Liver (tissue), 9 donors: ENCODE results near the gene CDC42EP3. TPM values are rescaled to one million over a fixed set of nuclear protein-coding genes. Genes with fewer than 3 reads are reported as not detected.

Source experiments
- DNase-seq: peaks from one replicate; pipeline ENCODE4 v3.0.0-alpha.2; 2017; ENCODE audit warnings: low spot score
- H3K27ac ChIP-seq, 2 donors: one replicate each; pipeline ENCODE4 v1.7.0; 2013; ENCODE audit warnings: inconsistent platforms in 2 of 2, low read length in 2 of 2, control low read depth in 1 of 2, low read depth in 1 of 2, mild to moderate bottlenecking in 1 of 2
- H3K27me3 ChIP-seq, 4 donors: one replicate each; pipeline versions ENCODE4 v1.6.1 to v1.7.0; 2013; ENCODE audit warnings: low read length in 3 of 4, inconsistent platforms in 1 of 4, mild to moderate bottlenecking in 1 of 4, moderate library complexity in 1 of 4; ENCODE audit not compliant: control insufficient read depth in 4 of 4, insufficient read depth in 4 of 4
- H3K36me3 ChIP-seq, 4 donors: one replicate each; pipeline versions ENCODE4 v1.6.1 to v1.7.0; 2013; ENCODE audit warnings: low read length in 3 of 4, mild to moderate bottlenecking in 3 of 4, low read depth in 1 of 4, moderate library complexity in 1 of 4; ENCODE audit not compliant: control insufficient read depth in 4 of 4, insufficient read depth in 3 of 4
- H3K4me1 ChIP-seq, 4 donors: one replicate each; pipeline versions ENCODE4 v1.6.1 to v1.7.0; 2013; ENCODE audit warnings: low read length in 3 of 4, mild to moderate bottlenecking in 3 of 4, moderate library complexity in 1 of 4; ENCODE audit not compliant: control insufficient read depth in 4 of 4, insufficient read depth in 4 of 4
- H3K4me3 ChIP-seq, 3 donors: one replicate each; pipeline versions ENCODE4 v1.6.1 to v1.7.0; 2013; ENCODE audit warnings: low read length in 3 of 3, control low read depth in 1 of 3, low read depth in 1 of 3, mild to moderate bottlenecking in 1 of 3
- H3K9ac ChIP-seq, 2 donors: one replicate each; pipeline ENCODE4 v1.7.0; 2013; ENCODE audit warnings: low read length in 2 of 2, mild to moderate bottlenecking in 2 of 2, moderate library complexity in 2 of 2, control low read depth in 1 of 2, low read depth in 1 of 2
- H3K9me3 ChIP-seq, 4 donors: one replicate each; pipeline versions ENCODE4 v1.6.1 to v1.7.0; 2013; ENCODE audit warnings: low read length in 3 of 4; ENCODE audit not compliant: control insufficient read depth in 4 of 4
- CTCF ChIP-seq: fragments of 150-350 bp; IDR thresholded peaks from 2 replicates; pipeline ENCODE4 v1.5.1; 2017; ENCODE audit warnings: improper control_type of control experiment, low read depth, low read length; ENCODE audit not compliant: missing input control
- EGR1 ChIP-seq, 2 donors: IDR thresholded peaks; 2 replicates each; pipeline ENCODE4 v1.6.1; 2016 to 2018; ENCODE audit warnings: antibody characterized with exemption in 2 of 2, low read depth in 2 of 2
- FOXA1 ChIP-seq: IDR thresholded peaks from 2 replicates; pipeline ENCODE4 v1.6.1; 2016; ENCODE audit warnings: antibody characterized with exemption
- FOXA2 ChIP-seq: IDR thresholded peaks from 2 replicates; pipeline ENCODE4 v1.6.1; 2016; ENCODE audit warnings: antibody characterized with exemption
- GABPA ChIP-seq, 2 donors: IDR thresholded peaks in 1 of 2; conservative IDR thresholded peaks in 1 of 2; 2 replicates each; pipeline ENCODE4 v1.6.1; 2016; ENCODE audit warnings: antibody characterized with exemption in 2 of 2, mild to moderate bottlenecking in 1 of 2, moderate library complexity in 1 of 2
- HNF4A ChIP-seq, 2 donors: conservative IDR thresholded peaks; 2 replicates each; pipeline ENCODE4 v1.6.1; 2016; ENCODE audit warnings: antibody characterized with exemption in 2 of 2, mild to moderate bottlenecking in 2 of 2
- HNF4G ChIP-seq: IDR thresholded peaks from 2 replicates; pipeline ENCODE4 v1.6.1; 2016; ENCODE audit warnings: antibody characterized with exemption
- JUND ChIP-seq, 2 donors: IDR thresholded peaks; 2 replicates each; pipeline ENCODE4 v1.6.1; 2016; ENCODE audit warnings: antibody characterized with exemption in 2 of 2
- MAX ChIP-seq: IDR thresholded peaks from 2 replicates; pipeline ENCODE4 v1.6.1; 2016; ENCODE audit warnings: antibody characterized with exemption
- NR2F2 ChIP-seq: IDR thresholded peaks from 2 replicates; pipeline ENCODE4 v1.6.1; 2016; ENCODE audit warnings: antibody characterized with exemption
- RAD21 ChIP-seq, 2 donors: IDR thresholded peaks; 2 replicates each; pipeline ENCODE4 v1.6.1; 2016; ENCODE audit warnings: antibody characterized with exemption in 2 of 2, mild to moderate bottlenecking in 2 of 2
- RXRA ChIP-seq, 2 donors: IDR thresholded peaks; 2 replicates each; pipeline ENCODE4 v1.6.1; 2017 to 2018; ENCODE audit warnings: antibody characterized with exemption in 2 of 2, mild to moderate bottlenecking in 1 of 2
- SP1 ChIP-seq: IDR thresholded peaks from 2 replicates; pipeline ENCODE4 v1.6.1; 2018; ENCODE audit warnings: antibody characterized with exemption, mild to moderate bottlenecking
- TAF1 ChIP-seq: conservative IDR thresholded peaks from 2 replicates; pipeline ENCODE4 v1.6.1; 2016; ENCODE audit warnings: antibody characterized with exemption, mild to moderate bottlenecking
- YY1 ChIP-seq: IDR thresholded peaks from 2 replicates; pipeline ENCODE4 v1.6.1; 2016; ENCODE audit warnings: antibody characterized with exemption, mild to moderate bottlenecking
- WGBS: extraction: QIAGEN DNeasy Blood & Tissue Kit; methylation state at CpG from one replicate; pipeline ENCODE4 v1.1.7; 2013; 5-methylcytosine and 5-hydroxymethylcytosine counted together
- polyA plus RNA-seq, 2 donors: library from polyadenylated mRNA; stranded (reverse) in 1 of 2; unstranded in 1 of 2; fragments of 200-250 nt in 1 of 2; fragments of >200 nt in 1 of 2; fragmentation: Nextera tagmentation in 1 of 2; extraction: Ambion mirVana in 1 of 2; gene quantifications; one replicate each; pipeline versions ENCODE4 v1.2.1 to v1.2.3, GENCODE V29; 2013 to 2015
- total RNA-seq, 2 donors: library from RNA; depleted of rRNA; stranded (reverse); fragments of >200 nt; gene quantifications; one replicate each; pipeline ENCODE4 v1.2.3, GENCODE V29; 2014
- TF ChIP-seq, protein P1 (sequence below): IDR thresholded peaks from 2 replicates; pipeline ENCODE4 v1.6.1; 2016; ENCODE audit warnings: antibody characterized with exemption, mild to moderate bottlenecking
- TF ChIP-seq, protein P2 (sequence below): IDR thresholded peaks from 2 replicates; pipeline ENCODE4 v1.6.1; 2016; ENCODE audit warnings: antibody characterized with exemption
- donor health status: healthy.
- donor health status: healthy.
- donor health status: healthy.
- donor health status: healthy.
- donor health status: healthy.

CDC42EP3 gene
- total and polyA plus RNA-seq, 4 donors, result 2.5 to 4.1 (median 3.3) TPM

GRCh38 chr2:37637985-37638384 lies 33.5 kb downstream of the CDC42EP3 start:
- Histone ChIP-seq H3K4me1 (no peaks in the 10 kb centered on the region), H3K36me3 (no peaks in the 10 kb centered on the region), H3K9me3 (no peaks in the 10 kb centered on the region), H3K27me3 (no peaks in the 10 kb centered on the region), H3K9ac (no peak overlapping the region), H3K4me3 (no peak overlapping the region), H3K27ac (no peak overlapping the region)
- WGBS, result 91% methylated on average over 2 of the region's 2 CpGs
- TF ChIP-seq MAX (no peak), FOXA2 (no peak), YY1 (no peak), RXRA (IDR thresholded peaks at IDR 0.05) (no peak), SP1 (no peak), EGR1 (IDR thresholded peaks at IDR 0.05; ENCODE audit: low read depth in 2 of 2) (no peak), GABPA (IDR thresholded peaks at IDR 0.05 in 1 of 2, conservative IDR thresholded peaks at IDR 0.05 in 1 of 2) (no peak), JUND (IDR thresholded peaks at IDR 0.05) (no peak), HNF4G (no peak), HNF4A (conservative IDR thresholded peaks at IDR 0.05) (no peak), TAF1 (no peak), FOXA1 (no peak), NR2F2 (no peak), CTCF (no peak)
- TF ChIP-seq, protein P1, sequence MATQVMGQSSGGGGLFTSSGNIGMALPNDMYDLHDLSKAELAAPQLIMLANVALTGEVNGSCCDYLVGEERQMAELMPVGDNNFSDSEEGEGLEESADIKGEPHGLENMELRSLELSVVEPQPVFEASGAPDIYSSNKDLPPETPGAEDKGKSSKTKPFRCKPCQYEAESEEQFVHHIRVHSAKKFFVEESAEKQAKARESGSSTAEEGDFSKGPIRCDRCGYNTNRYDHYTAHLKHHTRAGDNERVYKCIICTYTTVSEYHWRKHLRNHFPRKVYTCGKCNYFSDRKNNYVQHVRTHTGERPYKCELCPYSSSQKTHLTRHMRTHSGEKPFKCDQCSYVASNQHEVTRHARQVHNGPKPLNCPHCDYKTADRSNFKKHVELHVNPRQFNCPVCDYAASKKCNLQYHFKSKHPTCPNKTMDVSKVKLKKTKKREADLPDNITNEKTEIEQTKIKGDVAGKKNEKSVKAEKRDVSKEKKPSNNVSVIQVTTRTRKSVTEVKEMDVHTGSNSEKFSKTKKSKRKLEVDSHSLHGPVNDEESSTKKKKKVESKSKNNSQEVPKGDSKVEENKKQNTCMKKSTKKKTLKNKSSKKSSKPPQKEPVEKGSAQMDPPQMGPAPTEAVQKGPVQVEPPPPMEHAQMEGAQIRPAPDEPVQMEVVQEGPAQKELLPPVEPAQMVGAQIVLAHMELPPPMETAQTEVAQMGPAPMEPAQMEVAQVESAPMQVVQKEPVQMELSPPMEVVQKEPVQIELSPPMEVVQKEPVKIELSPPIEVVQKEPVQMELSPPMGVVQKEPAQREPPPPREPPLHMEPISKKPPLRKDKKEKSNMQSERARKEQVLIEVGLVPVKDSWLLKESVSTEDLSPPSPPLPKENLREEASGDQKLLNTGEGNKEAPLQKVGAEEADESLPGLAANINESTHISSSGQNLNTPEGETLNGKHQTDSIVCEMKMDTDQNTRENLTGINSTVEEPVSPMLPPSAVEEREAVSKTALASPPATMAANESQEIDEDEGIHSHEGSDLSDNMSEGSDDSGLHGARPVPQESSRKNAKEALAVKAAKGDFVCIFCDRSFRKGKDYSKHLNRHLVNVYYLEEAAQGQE, result no peak
- TF ChIP-seq, protein P2, sequence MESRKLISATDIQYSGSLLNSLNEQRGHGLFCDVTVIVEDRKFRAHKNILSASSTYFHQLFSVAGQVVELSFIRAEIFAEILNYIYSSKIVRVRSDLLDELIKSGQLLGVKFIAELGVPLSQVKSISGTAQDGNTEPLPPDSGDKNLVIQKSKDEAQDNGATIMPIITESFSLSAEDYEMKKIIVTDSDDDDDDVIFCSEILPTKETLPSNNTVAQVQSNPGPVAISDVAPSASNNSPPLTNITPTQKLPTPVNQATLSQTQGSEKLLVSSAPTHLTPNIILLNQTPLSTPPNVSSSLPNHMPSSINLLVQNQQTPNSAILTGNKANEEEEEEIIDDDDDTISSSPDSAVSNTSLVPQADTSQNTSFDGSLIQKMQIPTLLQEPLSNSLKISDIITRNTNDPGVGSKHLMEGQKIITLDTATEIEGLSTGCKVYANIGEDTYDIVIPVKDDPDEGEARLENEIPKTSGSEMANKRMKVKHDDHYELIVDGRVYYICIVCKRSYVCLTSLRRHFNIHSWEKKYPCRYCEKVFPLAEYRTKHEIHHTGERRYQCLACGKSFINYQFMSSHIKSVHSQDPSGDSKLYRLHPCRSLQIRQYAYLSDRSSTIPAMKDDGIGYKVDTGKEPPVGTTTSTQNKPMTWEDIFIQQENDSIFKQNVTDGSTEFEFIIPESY, result no peak
- no peak for DNase-seq

DNA sequence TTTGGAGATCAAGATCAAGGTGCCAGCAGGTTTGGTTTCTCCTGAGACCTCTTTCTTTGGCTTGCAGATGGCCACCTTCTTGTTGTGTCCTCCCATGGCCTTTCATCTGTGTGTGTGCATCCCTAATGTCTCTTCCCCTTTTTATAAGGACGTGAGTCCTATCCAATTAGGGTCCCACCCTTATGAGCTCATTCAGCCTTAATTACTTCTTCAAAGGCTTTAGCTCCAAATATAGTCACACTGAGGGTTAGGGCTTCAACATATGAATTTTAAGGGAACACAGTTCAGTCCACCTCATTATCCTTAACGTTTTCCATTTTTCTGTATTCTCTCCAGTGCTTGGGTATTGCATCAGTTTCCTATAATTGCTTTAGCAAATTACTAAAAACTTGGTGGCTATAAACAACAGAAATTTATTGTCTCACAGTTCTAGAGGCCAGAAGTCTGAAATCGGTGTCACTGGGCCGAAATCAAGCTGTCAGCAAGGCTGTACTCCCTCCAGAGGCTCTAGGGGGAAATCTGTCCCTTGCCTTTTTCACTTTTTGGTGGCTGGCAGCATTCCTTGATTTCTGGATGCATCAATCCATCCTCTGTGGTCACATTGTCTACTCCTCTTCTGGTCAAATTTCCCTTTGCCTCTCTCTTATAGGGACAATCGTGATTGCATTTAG lies 34.1 kb downstream of the CDC42EP3 start:
- Histone ChIP-seq H3K4me1 (no peaks in the 10 kb centered on the region), H3K27me3 (no peaks in the 10 kb centered on the region), H3K36me3 (no peaks in the 10 kb centered on the region), H3K9ac (no peak overlapping the region), H3K27ac (no peak overlapping the region), H3K9me3 (no peaks in the 10 kb centered on the region), H3K4me3 (no peak overlapping the region)
- no peak for DNase-seq
- 86% methylated on average over 5 of the region's 5 CpGs for WGBS
- TF ChIP-seq NR2F2 (no peak), CTCF (no peak), SP1 (no peak), RAD21 (IDR thresholded peaks at IDR 0.05) (peak in 1 of 2 donors; percentile 53), EGR1 (IDR thresholded peaks at IDR 0.05; ENCODE audit: low read depth in 2 of 2) (no peak)
